ENCODE measurements around the gene TRIM29. TPM values are rescaled to one million over a fixed set of nuclear protein-coding genes. Genes with fewer than 3 reads are reported as not detected.
A peak's percentile ranks its signal among the peaks of the same experiment; 100 is the strongest.

The TRIM29 gene
- total and polyA plus RNA-seq, 9 of the 15 experiments (the other 6 are each of a cell fraction or from before 2014, with no cell fraction given) = 0.08 to 1.4 (median 0.42) TPM; not detected in 2

DNA sequence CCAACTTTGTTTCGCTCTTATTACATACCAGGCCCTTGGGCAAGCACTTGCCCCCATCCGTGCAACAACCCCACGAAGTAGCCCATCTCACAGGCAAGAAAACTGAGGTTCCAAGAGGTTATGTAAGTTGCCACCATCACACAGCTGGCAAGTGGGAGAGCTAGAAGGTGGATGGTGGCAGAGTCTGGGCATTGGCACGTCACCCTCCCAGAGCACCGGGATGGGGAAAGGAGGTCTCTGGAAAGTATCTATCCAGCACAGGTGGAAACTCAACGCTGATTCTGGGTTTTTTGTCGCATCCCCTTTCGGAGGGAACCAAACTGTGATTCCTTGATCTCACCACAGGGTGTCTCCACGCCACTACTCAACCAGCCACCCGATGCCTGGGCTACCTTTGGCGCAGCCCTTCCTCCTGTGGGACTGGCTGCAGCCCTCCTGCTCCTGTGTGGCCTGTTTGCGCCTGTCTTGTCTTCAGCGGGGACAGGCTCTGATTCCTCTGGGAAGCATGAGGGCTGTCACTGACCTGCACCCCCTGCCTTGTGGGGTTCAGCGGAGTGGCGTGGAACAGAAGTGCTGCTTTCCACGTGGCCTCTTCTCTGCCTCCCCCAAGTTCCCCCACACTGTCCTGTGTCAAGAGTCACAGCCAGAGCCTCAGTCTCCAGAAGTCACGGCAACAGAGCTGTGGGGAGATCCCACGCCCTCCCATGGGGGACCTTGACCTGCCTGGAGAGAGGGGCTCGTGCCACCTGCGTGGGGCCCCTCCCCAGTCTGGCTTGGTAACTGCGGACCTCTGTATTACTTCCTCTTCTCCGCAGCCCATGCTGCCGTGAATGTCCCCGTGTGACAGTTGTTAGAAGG is 34.4 kb upstream of the TRIM29 start (continued):
- TF ChIP-seq HMG20A (CRISPR knock-in tag; conservative IDR thresholded peaks at IDR 0.05) = no peak
- TF ChIP-seq ZNF780A (CRISPR knock-in tag; IDR thresholded peaks at IDR 0.05) = no peak
- no peak for TF ChIP-seq HDAC8 (tag; IDR thresholded peaks at IDR 0.05)
- TF ChIP-seq, protein P1, sequence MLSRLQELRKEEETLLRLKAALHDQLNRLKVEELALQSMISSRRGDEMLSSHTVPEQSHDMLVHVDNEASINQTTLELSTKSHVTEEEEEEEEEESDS (CRISPR knock-in tag; IDR thresholded peaks at IDR 0.05) = no peak
- TF ChIP-seq ZBED1 (IDR thresholded peaks at IDR 0.05) = no peak
- TF ChIP-seq ILK (tag; IDR thresholded peaks at IDR 0.05; ENCODE audit: borderline replicate concordance, low read depth) = no peak
- no peak for TF ChIP-seq PHF21A (IDR thresholded peaks at IDR 0.05; ENCODE audit: borderline replicate concordance, low read depth)
- no peak for TF ChIP-seq NELFE (IDR thresholded peaks at IDR 0.05; ENCODE audit: insufficient read depth, insufficient read length)
- TF ChIP-seq NUFIP1 (IDR thresholded peaks at IDR 0.05; ENCODE audit: partially characterized antibody) = no peak
- TF ChIP-seq MTA3 (IDR thresholded peaks at IDR 0.05; ENCODE audit: borderline replicate concordance) = no peak
- no peak for TF ChIP-seq ZNF408 (CRISPR knock-in tag; IDR thresholded peaks at IDR 0.05; ENCODE audit: low read depth)
- TF ChIP-seq CTBP1 (IDR thresholded peaks at IDR 0.05; ENCODE audit: borderline replicate concordance) = no peak
- no peak for TF ChIP-seq CREB3 (tag; conservative IDR thresholded peaks at IDR 0.05; ENCODE audit: low read depth)
- TF ChIP-seq IFI16 (CRISPR knock-in tag; IDR thresholded peaks at IDR 0.05) = no peak
- no peak for TF ChIP-seq ZNF589 (CRISPR knock-in tag; IDR thresholded peaks at IDR 0.05; ENCODE audit: low read depth)
- no peak for TF ChIP-seq EZH2 (IDR thresholded peaks at IDR 0.05; ENCODE audit: borderline replicate concordance, low read depth, low read length)
- no peak for TF ChIP-seq MIER1 (IDR thresholded peaks at IDR 0.05; ENCODE audit: low read depth)
- TF ChIP-seq CC2D1A (IDR thresholded peaks at IDR 0.05) = peak; percentile 42; the same call in 1 of the 2 replicates
- no peak for TF ChIP-seq KLF6 (CRISPR knock-in tag; IDR thresholded peaks at IDR 0.05; ENCODE audit: borderline replicate concordance)
- no peak for TF ChIP-seq SAFB2 (IDR thresholded peaks at IDR 0.05; ENCODE audit: borderline replicate concordance, low read depth, low read length, severe bottlenecking)
- no peak for TF ChIP-seq BCL6 (CRISPR knock-in tag; IDR thresholded peaks at IDR 0.05)
- TF ChIP-seq CBFA2T3 (IDR thresholded peaks at IDR 0.05) = no peak
- TF ChIP-seq MTA2 (IDR thresholded peaks at IDR 0.05; ENCODE audit: low read depth) = no peak
- TF ChIP-seq, protein P2, sequence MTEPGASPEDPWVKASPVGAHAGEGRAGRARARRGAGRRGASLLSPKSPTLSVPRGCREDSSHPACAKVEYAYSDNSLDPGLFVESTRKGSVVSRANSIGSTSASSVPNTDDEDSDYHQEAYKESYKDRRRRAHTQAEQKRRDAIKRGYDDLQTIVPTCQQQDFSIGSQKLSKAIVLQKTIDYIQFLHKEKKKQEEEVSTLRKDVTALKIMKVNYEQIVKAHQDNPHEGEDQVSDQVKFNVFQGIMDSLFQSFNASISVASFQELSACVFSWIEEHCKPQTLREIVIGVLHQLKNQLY (CRISPR knock-in tag; conservative IDR thresholded peaks at IDR 0.05) = no peak
